ENCODE results near the gene ATXN7. TPM values are rescaled to one million over a fixed set of nuclear protein-coding genes. Genes with fewer than 3 reads are reported as not detected.

Gene ATXN7
- total RNA-seq (2014; rRNA removed; shearing (Covaris generic)): 7.4 and 7.7 TPM in 2 replicates

GRCh38 chr3:63863150-63864007, at the start of gene ATXN7, which contains the start of gene THOC7:
ATXN7 (plus strand) TSS chr3:63863867; CDS start chr3:63912599, 48,732 bp downstream.
THOC7 (minus strand) TSS chr3:63863805; CDS start chr3:63863790, 15 bp downstream.
- no peak for DNase-seq (ENCODE audit: low spot score)

- DNase-seq (ENCODE audit: low spot score): no peak
Observed at GRCh38 chr3:63814237-63814636, 49.4 kb upstream of the ATXN7 start.

GRCh38 chr3:63817225-63817624, 46.4 kb upstream of the ATXN7 start:
- DNase-seq (ENCODE audit: low spot score): no peak

GRCh38 chr3:63818282-63819150, 45.2 kb upstream of the ATXN7 start:
- DNase-seq (ENCODE audit: low spot score): peak; percentile 57

GRCh38 chr3:63819151-63819398, 44.6 kb upstream of the ATXN7 start, which contains the start of gene C3orf49:
C3orf49 (plus strand) TSS chr3:63819299; CDS start chr3:63819472, 173 bp downstream.
- no peak for DNase-seq (ENCODE audit: low spot score)

GRCh38 chr3:63824309-63824708, 39.4 kb upstream of the ATXN7 start:
- DNase-seq (ENCODE audit: low spot score): peak; percentile 40

- DNase-seq (ENCODE audit: low spot score): no peak
Observed at GRCh38 chr3:63830526-63830925, 33.1 kb upstream of the ATXN7 start.

- no peak for DNase-seq (ENCODE audit: low spot score)
Observed at GRCh38 chr3:63832395-63832794, 31.3 kb upstream of the ATXN7 start.

GRCh38 chr3:63841704-63842103, 22.0 kb upstream of the ATXN7 start:
- no peak for DNase-seq (ENCODE audit: low spot score)

- DNase-seq (ENCODE audit: low spot score): no peak
Observed at GRCh38 chr3:63842127-63842526, 21.5 kb upstream of the ATXN7 start.

- no peak for DNase-seq (ENCODE audit: low spot score)
Observed at GRCh38 chr3:63845215-63845614, 18.5 kb upstream of the ATXN7 start.

- no peak for DNase-seq (ENCODE audit: low spot score)
Observed at GRCh38 chr3:63847718-63848450, 15.8 kb upstream of the ATXN7 start.

GRCh38 chr3:63849175-63849574, 14.5 kb upstream of the ATXN7 start:
- DNase-seq (ENCODE audit: low spot score): no peak

- no peak for DNase-seq (ENCODE audit: low spot score)
Observed at GRCh38 chr3:63851287-63851686, 12.4 kb upstream of the ATXN7 start.

GRCh38 chr3:63853106-63853505, 10.6 kb upstream of the ATXN7 start:
- no peak for DNase-seq (ENCODE audit: low spot score)

GRCh38 chr3:63855333-63855940, 8.2 kb upstream of the ATXN7 start:
- no peak for DNase-seq (ENCODE audit: low spot score)

GRCh38 chr3:63857311-63857710, 6.4 kb upstream of the ATXN7 start:
- DNase-seq (ENCODE audit: low spot score): no peak

- DNase-seq (ENCODE audit: low spot score): no peak
Observed at GRCh38 chr3:63860776-63861175, 2.9 kb upstream of the ATXN7 start.

- no peak for DNase-seq (ENCODE audit: low spot score)
Observed at GRCh38 chr3:63861306-63861705, 2.4 kb upstream of the ATXN7 start.

GRCh38 chr3:63862804-63863149, 890 bp upstream of the ATXN7 start:
- no peak for DNase-seq (ENCODE audit: low spot score)
